ENCODE results near the gene PDE8B.

PDE8B gene

DNA sequence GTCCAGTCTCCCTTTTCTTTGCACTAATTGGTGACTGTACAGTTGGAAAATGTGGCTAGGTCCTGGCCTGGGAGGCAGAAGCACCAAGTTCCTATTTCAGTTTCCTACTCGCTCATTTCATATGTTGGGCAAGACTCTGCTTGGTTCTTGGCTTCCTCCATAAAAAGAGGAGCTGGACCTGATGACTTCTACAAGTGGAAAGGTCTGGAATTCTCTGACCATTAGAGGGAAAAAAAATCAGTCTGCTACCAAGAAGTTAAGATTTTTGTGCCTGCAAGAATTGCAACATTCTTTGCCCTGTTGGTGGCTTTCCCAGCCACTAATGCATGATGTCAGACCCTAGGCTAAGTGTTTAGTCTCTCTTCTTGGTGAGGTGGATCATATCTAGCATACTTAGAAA, 190.2 kb downstream of the PDE8B start:
- no peak overlapping the region for H3K27ac ChIP-seq (ENCODE audit: insufficient read depth in 1 of 2, low read depth in 1 of 2, low read length in 2 of 2, poor library complexity in 1 of 2, severe bottlenecking in 2 of 2)
- H3K27me3 ChIP-seq (replicated peaks in 2 of 5; ENCODE audit: control insufficient read depth in 4 of 5, insufficient read depth in 5 of 5, low read length in 4 of 5), result no peaks in the 10 kb centered on the region
- H3K36me3 ChIP-seq (ENCODE audit: control insufficient read depth in 4 of 4, insufficient read depth in 4 of 4, low read length in 3 of 4), result no peaks in the 10 kb centered on the region
- ChIA-PET CTCF (no interaction called here), POLR2A (no interaction called here)
- no peak overlapping the region for H3K4me3 ChIP-seq (ENCODE audit: control insufficient read depth in 1 of 7, extremely low read depth in 1 of 7, insufficient read depth in 4 of 7, low read depth in 2 of 7, low read length in 6 of 7)
- WGBS (ENCODE audit: insufficient coverage), result 83% methylated on average over 1 of the region's 1 CpG
- H3K4me1 ChIP-seq (ENCODE audit: control extremely low read depth in 1 of 4, control insufficient read depth in 4 of 4, insufficient read depth in 4 of 4, low read length in 3 of 4), result no peaks in the 10 kb centered on the region
- H3K9me3 ChIP-seq (ENCODE audit: control extremely low read depth in 1 of 5, control insufficient read depth in 4 of 5, insufficient read depth in 2 of 5, low read depth in 1 of 5, low read length in 4 of 5), result no peaks in the 10 kb centered on the region
- DNase-seq, result no peak

- H3K27ac ChIP-seq (ENCODE audit: insufficient read depth in 1 of 2, low read depth in 1 of 2, low read length in 2 of 2, poor library complexity in 1 of 2, severe bottlenecking in 2 of 2), result no peak overlapping the region
- H3K27me3 ChIP-seq (replicated peaks in 2 of 5; ENCODE audit: control insufficient read depth in 4 of 5, insufficient read depth in 5 of 5, low read length in 4 of 5), result no peaks in the 10 kb centered on the region
- H3K4me1 ChIP-seq (ENCODE audit: control extremely low read depth in 1 of 4, control insufficient read depth in 4 of 4, insufficient read depth in 4 of 4, low read length in 3 of 4), result no peaks in the 10 kb centered on the region
- H3K36me3 ChIP-seq (ENCODE audit: control insufficient read depth in 4 of 4, insufficient read depth in 4 of 4, low read length in 3 of 4), result no peaks in the 10 kb centered on the region
- no peak overlapping the region for H3K4me3 ChIP-seq (ENCODE audit: control insufficient read depth in 1 of 7, extremely low read depth in 1 of 7, insufficient read depth in 4 of 7, low read depth in 2 of 7, low read length in 6 of 7)
- POLR2A ChIA-PET, result no interaction called here
- CTCF ChIA-PET, result no interaction called here
- H3K9me3 ChIP-seq (ENCODE audit: control extremely low read depth in 1 of 5, control insufficient read depth in 4 of 5, insufficient read depth in 2 of 5, low read depth in 1 of 5, low read length in 4 of 5), result no peaks in the 10 kb centered on the region
- DNase-seq, result no peak
- WGBS (ENCODE audit: insufficient coverage), result 94% methylated on average over 6 of the region's 6 CpGs
These were observed 192.3 kb downstream of the PDE8B start for GRCh38 chr5:77402796-77403195.

DNA sequence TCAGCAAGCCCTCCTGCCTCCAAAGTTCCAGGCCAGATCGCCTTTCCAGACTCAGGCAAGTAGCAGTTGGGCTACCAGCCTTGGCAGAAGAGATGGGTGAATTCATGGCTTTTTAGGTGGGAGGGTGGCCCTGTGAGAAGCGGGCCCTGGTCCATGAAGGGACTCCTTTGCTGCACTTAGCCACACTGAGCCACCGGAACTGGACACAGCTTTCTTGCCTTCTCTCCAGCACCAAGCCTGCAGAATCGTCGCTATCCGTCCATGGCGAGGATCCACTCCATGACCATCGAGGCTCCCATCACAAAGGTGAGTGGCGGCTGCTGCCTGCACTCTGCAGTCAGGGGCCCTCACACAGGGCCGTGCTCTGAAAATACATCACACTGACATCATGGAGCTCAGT, 196.7 kb downstream of the PDE8B start:
- DNase-seq, result no peak
- H3K36me3 ChIP-seq (ENCODE audit: control insufficient read depth in 4 of 4, insufficient read depth in 4 of 4, low read length in 3 of 4), result no peaks in the 10 kb centered on the region
- POLR2A ChIA-PET, result no interaction called here
- CTCF ChIA-PET, result interaction anchor here (0.8 kb wide), 1 partner anchor 10 kb away, joined by 3 read pairs; no protein-coding TSS in a partner anchor
- H3K27ac ChIP-seq (ENCODE audit: insufficient read depth in 1 of 2, low read depth in 1 of 2, low read length in 2 of 2, poor library complexity in 1 of 2, severe bottlenecking in 2 of 2), result no peak overlapping the region
- no peaks in the 10 kb centered on the region for H3K4me1 ChIP-seq (ENCODE audit: control extremely low read depth in 1 of 4, control insufficient read depth in 4 of 4, insufficient read depth in 4 of 4, low read length in 3 of 4)
- no peaks in the 10 kb centered on the region for H3K27me3 ChIP-seq (replicated peaks in 2 of 5; ENCODE audit: control insufficient read depth in 4 of 5, insufficient read depth in 5 of 5, low read length in 4 of 5)
- no peaks in the 10 kb centered on the region for H3K9me3 ChIP-seq (ENCODE audit: control extremely low read depth in 1 of 5, control insufficient read depth in 4 of 5, insufficient read depth in 2 of 5, low read depth in 1 of 5, low read length in 4 of 5)
- 100% methylated on average over 6 of the region's 10 CpGs for WGBS (ENCODE audit: insufficient coverage)
- no peak overlapping the region for H3K4me3 ChIP-seq (ENCODE audit: control insufficient read depth in 1 of 7, extremely low read depth in 1 of 7, insufficient read depth in 4 of 7, low read depth in 2 of 7, low read length in 6 of 7)

GRCh38 chr5:77409870-77410621, 199.6 kb downstream of the PDE8B start:
- ChIA-PET POLR2A (no interaction called here), CTCF (no interaction called here)
- H3K27me3 ChIP-seq (replicated peaks in 2 of 5; ENCODE audit: control insufficient read depth in 4 of 5, insufficient read depth in 5 of 5, low read length in 4 of 5), result no peaks in the 10 kb centered on the region
- H3K4me1 ChIP-seq (ENCODE audit: control extremely low read depth in 1 of 4, control insufficient read depth in 4 of 4, insufficient read depth in 4 of 4, low read length in 3 of 4), result no peaks in the 10 kb centered on the region
- no peak overlapping the region for H3K4me3 ChIP-seq (ENCODE audit: control insufficient read depth in 1 of 7, extremely low read depth in 1 of 7, insufficient read depth in 4 of 7, low read depth in 2 of 7, low read length in 6 of 7)
- no peak overlapping the region for H3K27ac ChIP-seq (ENCODE audit: insufficient read depth in 1 of 2, low read depth in 1 of 2, low read length in 2 of 2, poor library complexity in 1 of 2, severe bottlenecking in 2 of 2)
- H3K9me3 ChIP-seq (ENCODE audit: control extremely low read depth in 1 of 5, control insufficient read depth in 4 of 5, insufficient read depth in 2 of 5, low read depth in 1 of 5, low read length in 4 of 5), result no peaks in the 10 kb centered on the region
- 81% methylated on average over 7 of the region's 10 CpGs for WGBS (ENCODE audit: insufficient coverage)
- DNase-seq, result no peak
- H3K36me3 ChIP-seq (ENCODE audit: control insufficient read depth in 4 of 4, insufficient read depth in 4 of 4, low read length in 3 of 4), result no peaks in the 10 kb centered on the region

DNA sequence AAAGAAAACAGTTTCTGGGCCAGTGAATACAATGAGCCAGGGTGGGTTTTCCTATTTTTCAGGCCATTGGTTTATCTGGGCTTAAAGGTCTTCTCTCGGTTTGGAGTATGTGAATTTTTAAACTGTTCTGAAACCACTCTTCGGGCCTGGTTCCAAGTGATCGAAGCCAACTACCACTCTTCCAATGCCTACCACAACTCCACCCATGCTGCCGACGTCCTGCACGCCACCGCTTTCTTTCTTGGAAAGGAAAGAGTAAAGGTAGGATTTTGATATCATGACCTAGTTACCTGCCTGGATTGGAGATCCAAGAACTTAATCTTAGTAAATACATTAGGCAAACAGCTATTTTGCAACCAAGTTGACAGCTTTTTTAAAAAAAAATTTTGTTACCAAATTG, 202.6 kb downstream of the PDE8B start:
- H3K27ac ChIP-seq (ENCODE audit: insufficient read depth in 1 of 2, low read depth in 1 of 2, low read length in 2 of 2, poor library complexity in 1 of 2, severe bottlenecking in 2 of 2), result no peak overlapping the region
- no peaks in the 10 kb centered on the region for H3K9me3 ChIP-seq (ENCODE audit: control extremely low read depth in 1 of 5, control insufficient read depth in 4 of 5, insufficient read depth in 2 of 5, low read depth in 1 of 5, low read length in 4 of 5)
- WGBS (ENCODE audit: insufficient coverage), result no CpG with 5 or more reads among the region's 7 CpGs
- DNase-seq, result no peak
- H3K4me1 ChIP-seq (ENCODE audit: control extremely low read depth in 1 of 4, control insufficient read depth in 4 of 4, insufficient read depth in 4 of 4, low read length in 3 of 4), result no peaks in the 10 kb centered on the region
- H3K27me3 ChIP-seq (replicated peaks in 2 of 5; ENCODE audit: control insufficient read depth in 4 of 5, insufficient read depth in 5 of 5, low read length in 4 of 5), result no peaks in the 10 kb centered on the region
- CTCF ChIA-PET, result no interaction called here
- POLR2A ChIA-PET, result no interaction called here
- H3K4me3 ChIP-seq (ENCODE audit: control insufficient read depth in 1 of 7, extremely low read depth in 1 of 7, insufficient read depth in 4 of 7, low read depth in 2 of 7, low read length in 6 of 7), result no peak overlapping the region
- H3K36me3 ChIP-seq (ENCODE audit: control insufficient read depth in 4 of 4, insufficient read depth in 4 of 4, low read length in 3 of 4), result no peaks in the 10 kb centered on the region

DNA sequence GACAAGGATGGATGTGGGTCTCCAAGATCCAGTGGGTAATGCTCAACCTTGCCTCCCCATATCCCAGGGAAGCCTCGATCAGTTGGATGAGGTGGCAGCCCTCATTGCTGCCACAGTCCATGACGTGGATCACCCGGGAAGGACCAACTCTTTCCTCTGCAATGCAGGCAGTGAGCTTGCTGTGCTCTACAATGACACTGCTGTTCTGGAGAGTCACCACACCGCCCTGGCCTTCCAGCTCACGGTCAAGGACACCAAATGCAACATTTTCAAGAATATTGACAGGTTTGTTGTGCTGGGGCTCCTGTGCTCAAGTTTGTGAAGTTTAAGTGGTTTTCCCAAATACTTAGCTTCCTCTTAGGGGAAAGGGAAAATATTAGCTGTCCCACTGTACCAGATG, 207.7 kb downstream of the PDE8B start:
- no peaks in the 10 kb centered on the region for H3K27me3 ChIP-seq (replicated peaks in 2 of 5; ENCODE audit: control insufficient read depth in 4 of 5, insufficient read depth in 5 of 5, low read length in 4 of 5)
- no peak overlapping the region for H3K27ac ChIP-seq (ENCODE audit: insufficient read depth in 1 of 2, low read depth in 1 of 2, low read length in 2 of 2, poor library complexity in 1 of 2, severe bottlenecking in 2 of 2)
- H3K4me1 ChIP-seq (ENCODE audit: control extremely low read depth in 1 of 4, control insufficient read depth in 4 of 4, insufficient read depth in 4 of 4, low read length in 3 of 4), result no peaks in the 10 kb centered on the region
- H3K4me3 ChIP-seq (ENCODE audit: control insufficient read depth in 1 of 7, extremely low read depth in 1 of 7, insufficient read depth in 4 of 7, low read depth in 2 of 7, low read length in 6 of 7), result no peak overlapping the region
- no peaks in the 10 kb centered on the region for H3K36me3 ChIP-seq (ENCODE audit: control insufficient read depth in 4 of 4, insufficient read depth in 4 of 4, low read length in 3 of 4)
- POLR2A ChIA-PET, result no interaction called here
- 98% methylated on average over 5 of the region's 5 CpGs for WGBS (ENCODE audit: insufficient coverage)
- CTCF ChIA-PET, result interaction anchor here (2.1 kb wide), 1 partner anchor 10 kb away, joined by 4 read pairs; no protein-coding TSS in a partner anchor
- peaks cover 0 to 2% (median 0%) of the 10 kb centered on the region in 5 experiments for H3K9me3 ChIP-seq (ENCODE audit: control extremely low read depth in 1 of 5, control insufficient read depth in 4 of 5, insufficient read depth in 2 of 5, low read depth in 1 of 5, low read length in 4 of 5)
- no peak for DNase-seq

DNA sequence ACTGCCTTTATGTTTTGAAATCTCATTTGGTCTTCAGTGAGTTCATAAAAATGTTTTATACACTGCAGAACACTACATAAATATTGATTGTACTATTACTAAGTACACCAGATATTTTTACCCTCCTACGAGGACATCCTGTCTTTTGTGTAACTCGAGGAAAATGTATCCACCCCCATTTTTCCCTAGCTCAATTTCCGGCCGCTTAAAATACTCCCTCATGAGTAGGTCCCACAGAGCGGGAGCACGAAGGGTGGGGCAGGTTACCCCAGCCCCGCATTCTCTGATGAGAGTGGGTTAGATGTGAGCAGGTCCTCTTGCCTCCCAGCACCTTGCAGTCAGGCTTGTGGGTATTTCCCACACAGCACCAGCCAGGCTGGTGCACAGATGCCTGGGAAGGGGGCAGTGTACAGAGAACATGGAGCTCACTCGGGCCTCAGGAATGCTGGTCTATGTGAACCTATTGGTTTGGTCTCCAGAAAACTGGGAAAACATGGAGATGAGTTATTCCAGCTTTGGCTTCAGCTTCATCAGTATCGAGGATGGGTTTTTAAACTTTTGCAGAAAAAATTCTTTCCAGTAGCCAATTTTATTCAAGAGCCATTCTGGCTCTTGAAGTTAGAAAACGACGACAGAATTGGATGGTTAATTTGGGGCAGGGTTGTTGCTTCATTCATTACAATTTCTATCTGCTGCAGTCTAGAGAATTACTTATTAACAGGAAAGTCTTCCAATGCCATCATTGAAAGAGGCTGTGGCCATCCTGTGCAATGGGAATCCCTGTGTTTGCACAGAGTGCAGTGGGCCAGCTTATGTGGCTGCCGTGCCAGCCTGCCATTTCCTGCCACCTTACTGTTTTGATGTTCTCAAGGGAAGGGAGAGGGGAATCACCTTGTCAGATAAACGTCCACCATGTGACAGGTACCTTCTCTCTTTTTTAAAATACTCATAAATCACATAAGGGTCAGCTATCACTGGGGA, 208.4 kb downstream of the PDE8B start:
- WGBS (ENCODE audit: insufficient coverage), result 94% methylated on average over 8 of the region's 13 CpGs
- no peak overlapping the region for H3K27ac ChIP-seq (ENCODE audit: insufficient read depth in 1 of 2, low read depth in 1 of 2, low read length in 2 of 2, poor library complexity in 1 of 2, severe bottlenecking in 2 of 2)
- CTCF ChIA-PET, result interaction anchor here (1.5 kb wide), 1 partner anchor 18 kb away, joined by 3 read pairs; no protein-coding TSS in a partner anchor

More for the DNA sequence above, 208.4 kb downstream of the PDE8B start:
- POLR2A ChIA-PET, result no interaction called here
- Histone ChIP-seq H3K9me3 (ENCODE audit: control extremely low read depth in 1 of 5, control insufficient read depth in 4 of 5, insufficient read depth in 2 of 5, low read depth in 1 of 5, low read length in 4 of 5) (peaks cover 0 to 2% (median 0%) of the 10 kb centered on the region in 5 experiments), H3K27me3 (replicated peaks in 2 of 5; ENCODE audit: control insufficient read depth in 4 of 5, insufficient read depth in 5 of 5, low read length in 4 of 5) (no peaks in the 10 kb centered on the region), H3K4me3 (ENCODE audit: control insufficient read depth in 1 of 7, extremely low read depth in 1 of 7, insufficient read depth in 4 of 7, low read depth in 2 of 7, low read length in 6 of 7) (no peak overlapping the region), H3K36me3 (ENCODE audit: control insufficient read depth in 4 of 4, insufficient read depth in 4 of 4, low read length in 3 of 4) (no peaks in the 10 kb centered on the region), H3K4me1 (ENCODE audit: control extremely low read depth in 1 of 4, control insufficient read depth in 4 of 4, insufficient read depth in 4 of 4, low read length in 3 of 4) (no peaks in the 10 kb centered on the region)
- DNase-seq, result no peak

Data from common myeloid progenitor, CD34-positive (primary cell).